GM18868 (cell line): ENCODE measurements around the gene SH3PXD2B.
"Not testable (repeated sequence)": the region's sequence is repeated elsewhere in the genome, so short reads cannot be mapped to it uniquely, and the experiment has no call there.

ENCODE experiments used
- ATAC-seq: cut with Tn5 transposase; IDR thresholded peaks from one replicate; pipeline ENCODE4 v1.9.1; 2021; ENCODE audit warnings: mild to moderate bottlenecking, moderate library complexity; ENCODE audit not compliant: unreplicated experiment

The SH3PXD2B gene

GRCh38 chr5:172486451-172486850 is 32.1 kb upstream of the SH3PXD2B start:
- no peak for ATAC-seq

GRCh38 chr5:172485511-172486202 is 31.3 kb upstream of the SH3PXD2B start:
- ATAC-seq = no peak

- no peak for ATAC-seq
Measured at GRCh38 chr5:172484664-172485063, 30.3 kb upstream of the SH3PXD2B start.

GRCh38 chr5:172482156-172483020 is 28.1 kb upstream of the SH3PXD2B start:
- ATAC-seq = no peak

- ATAC-seq = no peak
Measured at GRCh38 chr5:172481011-172481800, 26.9 kb upstream of the SH3PXD2B start.

- ATAC-seq = no peak
Measured at GRCh38 chr5:172479784-172480115, 25.4 kb upstream of the SH3PXD2B start.

GRCh38 chr5:172479034-172479783 is 24.9 kb upstream of the SH3PXD2B start:
- ATAC-seq = peak; percentile 74

GRCh38 chr5:172478695-172479033 is 24.3 kb upstream of the SH3PXD2B start:
- not testable (repeated sequence) for ATAC-seq

- no peak for ATAC-seq
Measured at GRCh38 chr5:172478256-172478655, 23.9 kb upstream of the SH3PXD2B start.

GRCh38 chr5:172477466-172477865 is 23.1 kb upstream of the SH3PXD2B start:
- no peak for ATAC-seq

- ATAC-seq = no peak
Measured at GRCh38 chr5:172474293-172474692, 20.0 kb upstream of the SH3PXD2B start.

GRCh38 chr5:172473427-172473826 is 19.1 kb upstream of the SH3PXD2B start:
- no peak for ATAC-seq

- no peak for ATAC-seq
Measured at GRCh38 chr5:172469697-172470096, 15.4 kb upstream of the SH3PXD2B start.

GRCh38 chr5:172466062-172466461 is 11.7 kb upstream of the SH3PXD2B start:
- no peak for ATAC-seq

GRCh38 chr5:172463031-172463430 is 8.7 kb upstream of the SH3PXD2B start:
- no peak for ATAC-seq

- no peak for ATAC-seq
Measured at GRCh38 chr5:172459783-172460165, 5.4 kb upstream of the SH3PXD2B start.

GRCh38 chr5:172458976-172459782 is 4.9 kb upstream of the SH3PXD2B start:
- no peak for ATAC-seq

- ATAC-seq = no peak
Measured at GRCh38 chr5:172456076-172456722, 1.9 kb upstream of the SH3PXD2B start.

GRCh38 chr5:172455511-172456061 is 1.3 kb upstream of the SH3PXD2B start:
- ATAC-seq = no peak

GRCh38 chr5:172455087-172455381 is 709 bp upstream of the SH3PXD2B start:
- no peak for ATAC-seq
